Esophagus muscularis mucosa (tissue), 4 donors: Measurements from ENCODE around the gene DMD. TPM values are rescaled to one million over a fixed set of nuclear protein-coding genes. Genes with fewer than 3 reads are reported as not detected.

ENCODE experiments used
- DNase-seq: peaks from one replicate; pipeline ENCODE4 v3.0.0-alpha.2; 2017; ENCODE audit errors: extremely low spot score
- H3K27ac ChIP-seq, 4 donors: fragments of 200-600 bp; sonication (generic); replicated peaks in 1 of 4; 1 replicate in 3 of 4; 2 replicates in 1 of 4; pipeline ENCODE4 v1.5.1; 2016 to 2019; ENCODE audit warnings: mild to moderate bottlenecking in 1 of 4
- H3K27me3 ChIP-seq, 4 donors: fragments of 200-600 bp; sonication (generic); one replicate each; pipeline versions ENCODE4 v1.5.1 to v1.6.0; 2016 to 2019
- H3K36me3 ChIP-seq, 4 donors: fragments of 200-600 bp; sonication (generic); one replicate each; pipeline ENCODE4 v1.5.1; 2016 to 2019
- H3K4me1 ChIP-seq, 4 donors: fragments of 200-600 bp; sonication (generic); one replicate each; pipeline ENCODE4 v1.5.1; 2016 to 2019
- H3K4me3 ChIP-seq, 4 donors: fragments of 200-600 bp; sonication (generic); 1 replicate in 2 of 4; 2 replicates in 2 of 4; pipeline ENCODE4 v1.5.1; 2016 to 2019; ENCODE audit warnings: mild to moderate bottlenecking in 4 of 4, moderate library complexity in 1 of 4
- H3K9me3 ChIP-seq, 4 donors: fragments of 200-600 bp; sonication (generic); 1 replicate in 3 of 4; 2 replicates in 1 of 4; pipeline ENCODE4 v1.5.1; 2016 to 2019
- EP300 ChIP-seq: sonication (generic); formaldehyde crosslinking; IDR thresholded peaks from one replicate; pipeline ENCODE4 v1.6.1; 2017; ENCODE audit warnings: antibody characterized with exemption
- POLR2A ChIP-seq: fragments of 450-650 bp; IDR thresholded peaks from one replicate; pipeline ENCODE4 v1.6.1; 2017; ENCODE audit warnings: antibody characterized with exemption, moderate library complexity, mild to moderate bottlenecking, low read depth
- POLR2AphosphoS5 ChIP-seq, 2 donors: sonication (generic); formaldehyde crosslinking; IDR thresholded peaks; one replicate each; pipeline ENCODE4 v1.6.1; 2017; ENCODE audit warnings: antibody characterized with exemption in 2 of 2
- WGBS: methylation state at CpG from one replicate; pipeline ENCODE4 v1.1.5; 2018; 5-methylcytosine and 5-hydroxymethylcytosine counted together
- intact Hi-C: fragments of 100-400 bp; cut with DNase I; formaldehyde crosslinking; loops from one replicate; pipeline ENCODE4 v1.15.1; 2023
- total RNA-seq, 4 donors: library from RNA; depleted of rRNA; stranded (reverse); fragments of >200 nt; gene quantifications; one replicate each; pipeline versions ENCODE4 v1.1.0 to v1.2.1, GENCODE V29; 2016
- TF ChIP-seq, protein P1 (sequence below), 3 experiments: fragments of 200-600 bp in 2 of 3; fragments of 450-650 bp in 1 of 3; sonication (generic) in 2 of 3; IDR thresholded peaks; one replicate each; pipeline ENCODE4 v1.5.1; 2017 to 2019; ENCODE audit warnings: antibody characterized with exemption in 3 of 3, mild to moderate bottlenecking in 2 of 3, moderate library complexity in 1 of 3

The DMD gene
- total RNA-seq, 4 donors from 2014 or later, result 127 to 210 (median 188) TPM

DNA sequence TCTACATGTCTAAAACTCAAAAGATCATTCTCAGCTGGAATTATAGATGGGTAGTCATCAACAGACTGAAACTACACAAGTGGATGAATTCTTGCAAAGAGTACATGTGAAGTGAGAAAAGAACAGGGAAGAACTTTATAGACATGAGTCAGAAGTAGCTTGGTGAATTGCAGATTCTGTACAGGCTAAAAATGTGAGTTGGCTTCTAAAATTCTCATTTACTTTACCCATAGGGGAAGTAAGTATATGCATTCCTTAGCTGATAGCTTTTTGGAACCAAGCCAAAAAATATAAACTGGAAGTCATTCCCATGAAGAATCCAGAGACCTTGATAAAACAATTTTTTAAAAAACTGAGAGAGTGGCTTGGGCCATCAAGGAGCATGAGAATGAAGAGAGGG, 1555.3 kb downstream of the DMD start:
- H3K27ac ChIP-seq, result no peak overlapping the region
- DNase-seq, result no peak
- H3K4me3 ChIP-seq, result no peak overlapping the region
- no peaks in the 10 kb centered on the region for H3K4me1 ChIP-seq
- intact Hi-C loops, result loop anchor here (5.0 kb wide), 2 partner anchors 439 to 619 kb away; no protein-coding TSS in a partner anchor
- H3K9me3 ChIP-seq, result no peaks in the 10 kb centered on the region
- no peaks in the 10 kb centered on the region for H3K27me3 ChIP-seq
- no peak for TF ChIP-seq POLR2AphosphoS5 (IDR thresholded peaks at IDR 0.05)
- TF ChIP-seq POLR2A, result no peak
- TF ChIP-seq, protein P1, sequence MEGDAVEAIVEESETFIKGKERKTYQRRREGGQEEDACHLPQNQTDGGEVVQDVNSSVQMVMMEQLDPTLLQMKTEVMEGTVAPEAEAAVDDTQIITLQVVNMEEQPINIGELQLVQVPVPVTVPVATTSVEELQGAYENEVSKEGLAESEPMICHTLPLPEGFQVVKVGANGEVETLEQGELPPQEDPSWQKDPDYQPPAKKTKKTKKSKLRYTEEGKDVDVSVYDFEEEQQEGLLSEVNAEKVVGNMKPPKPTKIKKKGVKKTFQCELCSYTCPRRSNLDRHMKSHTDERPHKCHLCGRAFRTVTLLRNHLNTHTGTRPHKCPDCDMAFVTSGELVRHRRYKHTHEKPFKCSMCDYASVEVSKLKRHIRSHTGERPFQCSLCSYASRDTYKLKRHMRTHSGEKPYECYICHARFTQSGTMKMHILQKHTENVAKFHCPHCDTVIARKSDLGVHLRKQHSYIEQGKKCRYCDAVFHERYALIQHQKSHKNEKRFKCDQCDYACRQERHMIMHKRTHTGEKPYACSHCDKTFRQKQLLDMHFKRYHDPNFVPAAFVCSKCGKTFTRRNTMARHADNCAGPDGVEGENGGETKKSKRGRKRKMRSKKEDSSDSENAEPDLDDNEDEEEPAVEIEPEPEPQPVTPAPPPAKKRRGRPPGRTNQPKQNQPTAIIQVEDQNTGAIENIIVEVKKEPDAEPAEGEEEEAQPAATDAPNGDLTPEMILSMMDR (IDR thresholded peaks at IDR 0.05), result no peak
- TF ChIP-seq EP300, result no peak
- no peaks in the 10 kb centered on the region for H3K36me3 ChIP-seq

DNA sequence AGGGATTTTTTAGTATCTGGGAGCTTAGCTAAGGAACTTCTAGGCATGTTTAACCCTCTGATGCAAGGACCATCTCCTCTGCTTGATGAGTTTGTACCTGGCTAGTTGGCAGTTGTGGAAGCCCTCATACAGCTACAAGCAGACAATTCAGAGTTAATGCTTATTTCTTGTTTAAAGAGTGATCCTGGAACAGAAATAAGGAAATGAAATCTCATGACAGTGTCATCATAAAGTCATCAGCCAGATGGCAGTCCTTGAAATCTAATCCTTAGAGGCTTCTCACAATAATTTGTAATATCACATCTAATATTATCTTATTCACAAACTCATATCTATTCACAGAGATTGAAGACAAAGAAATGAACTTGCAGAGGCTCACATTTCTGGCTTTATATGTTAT, 1557.9 kb downstream of the DMD start:
- Histone ChIP-seq H3K4me1 (no peaks in the 10 kb centered on the region), H3K27me3 (no peaks in the 10 kb centered on the region), H3K27ac (no peak overlapping the region), H3K36me3 (no peaks in the 10 kb centered on the region), H3K9me3 (no peaks in the 10 kb centered on the region), H3K4me3 (no peak overlapping the region)
- no peak for TF ChIP-seq POLR2AphosphoS5 (IDR thresholded peaks at IDR 0.05)
- no peak for TF ChIP-seq POLR2A
- TF ChIP-seq, protein P1 (IDR thresholded peaks at IDR 0.05), result no peak
- TF ChIP-seq EP300, result no peak
- DNase-seq, result no peak
- intact Hi-C loops, result no loop called here

DNA sequence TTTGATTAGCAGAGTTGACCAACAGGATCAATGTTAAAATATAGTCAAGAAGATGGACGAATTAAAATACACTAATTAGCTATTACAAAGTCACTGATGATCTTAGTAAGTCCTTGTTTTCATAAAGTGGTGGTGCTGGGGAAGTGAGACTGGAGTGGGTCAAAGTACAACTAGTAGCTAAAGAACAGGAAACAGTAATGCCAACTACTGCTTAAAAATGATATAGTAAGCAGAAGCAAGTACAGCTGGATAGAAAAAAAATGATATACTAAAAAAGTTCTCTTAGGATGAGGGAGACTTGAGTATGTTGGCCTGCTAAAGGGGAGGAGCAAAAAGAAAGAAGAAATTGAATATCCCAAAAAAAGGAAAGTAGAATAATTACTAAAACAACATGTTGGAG, 1558.7 kb downstream of the DMD start:
- 32% methylated on average over 1 of the region's 1 CpG for WGBS
- no peak overlapping the region for H3K27ac ChIP-seq
- no peaks in the 10 kb centered on the region for H3K36me3 ChIP-seq
- no peaks in the 10 kb centered on the region for H3K4me1 ChIP-seq
- H3K9me3 ChIP-seq, result no peaks in the 10 kb centered on the region
- intact Hi-C loops, result no loop called here
- no peaks in the 10 kb centered on the region for H3K27me3 ChIP-seq
- H3K4me3 ChIP-seq, result no peak overlapping the region
- TF ChIP-seq EP300, result no peak
- no peak for TF ChIP-seq POLR2AphosphoS5 (IDR thresholded peaks at IDR 0.05)
- DNase-seq, result no peak

DNA sequence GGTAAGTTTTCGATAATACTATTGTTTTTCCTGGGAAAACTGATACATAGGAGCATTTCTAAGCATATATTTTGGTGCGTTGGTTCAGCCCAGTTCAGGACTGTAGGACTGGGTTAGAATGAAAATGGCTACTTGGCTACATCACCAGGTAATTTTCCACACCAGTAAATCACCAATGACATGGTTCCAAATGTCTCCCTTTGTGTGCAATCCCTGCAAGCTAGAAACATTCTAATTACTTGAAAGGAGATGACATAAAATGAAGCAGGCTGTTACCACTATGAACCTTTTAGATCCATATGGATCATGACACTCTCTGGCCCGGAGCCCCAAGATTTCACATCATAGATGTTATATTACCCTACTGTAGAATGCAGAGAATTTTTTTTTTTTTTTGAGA, 1562.1 kb downstream of the DMD start:
- H3K4me1 ChIP-seq, result no peaks in the 10 kb centered on the region
- no peak for TF ChIP-seq EP300
- TF ChIP-seq POLR2AphosphoS5 (IDR thresholded peaks at IDR 0.05), result no peak
- no peak for TF ChIP-seq POLR2A
- TF ChIP-seq, protein P1 (IDR thresholded peaks at IDR 0.05), result no peak
- H3K27ac ChIP-seq, result no peak overlapping the region
- H3K4me3 ChIP-seq, result no peak overlapping the region
- H3K36me3 ChIP-seq, result no peaks in the 10 kb centered on the region
- DNase-seq, result no peak
- 80% methylated on average over 3 of the region's 3 CpGs for WGBS
- H3K27me3 ChIP-seq, result no peaks in the 10 kb centered on the region
- H3K9me3 ChIP-seq, result no peaks in the 10 kb centered on the region
- intact Hi-C loops, result no loop called here

DNA sequence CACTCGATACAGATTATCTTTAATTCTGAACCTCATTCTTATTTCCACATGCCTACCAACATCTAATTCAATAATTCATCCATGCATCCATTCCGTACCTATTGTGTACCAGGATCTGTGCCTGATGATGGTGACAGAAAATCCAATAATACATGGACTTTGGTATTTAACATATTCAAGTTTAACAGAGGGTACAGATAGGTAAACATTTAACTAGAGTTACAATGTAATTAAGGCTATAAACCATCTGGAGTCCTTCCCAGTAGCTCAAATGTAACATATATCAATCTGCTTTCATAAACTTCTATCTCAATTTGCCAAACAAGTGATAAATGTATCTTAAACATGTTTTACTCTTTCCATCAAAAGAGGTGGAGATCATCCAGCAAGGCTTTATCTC, 1578.0 kb downstream of the DMD start:
- peaks cover 0 to 8% (median 0%) of the 10 kb centered on the region in 4 donors for H3K27me3 ChIP-seq
- WGBS, result 64% methylated on average over 2 of the region's 2 CpGs
- H3K27ac ChIP-seq, result no peak overlapping the region
- intact Hi-C loops, result no loop called here
- no peaks in the 10 kb centered on the region for H3K4me1 ChIP-seq
- no peaks in the 10 kb centered on the region for H3K36me3 ChIP-seq
- TF ChIP-seq POLR2AphosphoS5 (IDR thresholded peaks at IDR 0.05) (no peak), EP300 (no peak)
- no peak for DNase-seq
- H3K9me3 ChIP-seq, result no peaks in the 10 kb centered on the region
- no peak overlapping the region for H3K4me3 ChIP-seq

DNA sequence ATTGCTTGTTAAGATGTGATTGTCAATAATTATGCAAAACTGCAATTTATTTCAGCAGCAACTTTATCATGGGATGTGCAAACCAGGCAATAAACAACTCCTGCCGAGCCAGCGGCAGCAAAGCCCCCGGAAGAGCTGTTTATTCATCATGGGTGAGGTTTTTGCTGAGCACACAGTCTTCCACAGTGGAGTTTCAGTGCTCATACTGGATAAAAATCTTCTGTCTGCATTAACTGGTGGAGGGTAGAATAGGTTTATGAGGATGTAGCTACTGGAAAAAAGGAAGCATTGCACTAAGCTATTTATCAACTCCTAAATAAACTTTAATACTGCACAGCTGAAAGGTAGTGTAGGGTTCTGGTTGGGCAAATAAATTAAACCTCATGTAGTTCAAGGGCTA, 1582.2 kb downstream of the DMD start:
- intact Hi-C loops, result no loop called here
- DNase-seq, result no peak
- WGBS, result 83% methylated on average over 3 of the region's 3 CpGs
- Histone ChIP-seq H3K4me3 (no peak overlapping the region), H3K27me3 (peaks cover 0 to 8% (median 0%) of the 10 kb centered on the region in 4 donors), H3K4me1 (no peaks in the 10 kb centered on the region), H3K36me3 (no peaks in the 10 kb centered on the region), H3K27ac (no peak overlapping the region), H3K9me3 (no peaks in the 10 kb centered on the region)
- TF ChIP-seq POLR2A, result no peak
- no peak for TF ChIP-seq POLR2AphosphoS5 (IDR thresholded peaks at IDR 0.05)
- TF ChIP-seq, protein P1 (IDR thresholded peaks at IDR 0.05), result no peak
- TF ChIP-seq EP300, result no peak
